ENCODE data around the gene CUL4A. TPM values are rescaled to one million over a fixed set of nuclear protein-coding genes. Genes with fewer than 3 reads are reported as not detected.

The CUL4A gene
- polyA plus RNA-seq, 1 of the 3 experiments (the other 2 are of a cell fraction), result 51.2 TPM

GRCh38 chr13:113210833-113211232 is 1.4 kb downstream of the CUL4A start:
- CTCF ChIA-PET, result interaction anchor here (1.4 kb wide), 1 partner anchor 9 kb away, joined by 4 read pairs; no protein-coding TSS in a partner anchor
- H3K79me2 ChIP-seq (ENCODE audit: insufficient read depth), result peaks cover 87% of the 10 kb centered on the region
- H3K36me3 ChIP-seq (replicated peaks in 1 of 2; ENCODE audit: control insufficient read depth in 1 of 2, insufficient read depth in 2 of 2, low read length in 1 of 2), result peaks cover 20 to 25% of the 10 kb centered on the region in 2 experiments
- H3K9me3 ChIP-seq, result no peaks in the 10 kb centered on the region
- no peaks in the 10 kb centered on the region for H3K9me2 ChIP-seq
- no peaks in the 10 kb centered on the region for H3K27me3 ChIP-seq (ENCODE audit: insufficient read depth)
- POLR2A ChIA-PET, result no interaction called here
- H2AFZ ChIP-seq (ENCODE audit: low read depth), result no peak overlapping the region
- H3F3A ChIP-seq (replicated peaks; ENCODE audit: insufficient read depth), result peaks cover 5% of the 10 kb centered on the region
- peak overlapping the region; percentile 78; the same call in 1 of the 2 replicates for H3K9ac ChIP-seq
- H3K4me3 ChIP-seq (ENCODE audit: low read depth in 2 of 2, low read length in 1 of 2), result peak overlapping the region; percentile 89 to 97; a peak in 3 of 4 replicates
- H3K4me2 ChIP-seq, result peak overlapping the region; percentile 82
- TF ChIP-seq FOXM1 (IDR thresholded peaks at IDR 0.05; ENCODE audit: low read depth), result no peak
- no peak for TF ChIP-seq FOXJ3 (CRISPR knock-in tag; IDR thresholded peaks at IDR 0.05)
- no peak for TF ChIP-seq NRF1 (IDR thresholded peaks at IDR 0.05; ENCODE audit: low read depth, low read length)
- TF ChIP-seq RAD21 (IDR thresholded peaks at IDR 0.05; ENCODE audit: low read length), result no peak
- peaks cover 12 to 27% of the 10 kb centered on the region in 2 experiments for H3K4me1 ChIP-seq (ENCODE audit: control insufficient read depth in 1 of 2, insufficient read depth in 2 of 2, low read depth in 1 of 2, low read length in 1 of 2)
- 87% methylated on average over 6 of the region's 6 CpGs for WGBS (ENCODE audit: low lambda C conversion rate)
- H4K20me1 ChIP-seq (ENCODE audit: insufficient read depth), result peaks cover 57% of the 10 kb centered on the region
- peak overlapping the region in 1 of 2 experiments; percentile 71; a peak in 1 of 4 replicates for H3K27ac ChIP-seq (ENCODE audit: low read depth in 2 of 2, low read length in 1 of 2)
- DNase-seq, result no peak

DNA sequence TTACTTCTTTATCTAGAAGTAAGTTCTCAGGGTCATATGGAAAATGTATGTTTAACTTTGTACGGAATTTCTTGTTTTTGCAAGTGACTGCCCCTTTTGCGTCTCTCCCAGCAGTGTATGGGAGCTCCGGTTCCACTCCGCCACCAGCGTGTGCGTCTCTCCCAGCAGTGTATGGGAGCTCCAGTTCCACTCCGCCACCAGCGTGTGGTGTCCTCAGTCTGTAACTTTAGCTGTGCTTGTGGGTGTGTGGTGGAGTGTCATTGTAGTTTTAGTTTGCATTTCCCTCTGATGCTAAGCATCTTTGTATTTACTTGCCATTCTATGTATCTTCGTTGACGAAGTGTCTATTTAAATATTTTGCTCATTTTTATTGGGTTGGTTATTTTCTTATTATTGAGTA is 2.4 kb downstream of the CUL4A start:
- 97% methylated on average over 10 of the region's 10 CpGs for WGBS (ENCODE audit: low lambda C conversion rate)
- no peaks in the 10 kb centered on the region for H3K9me3 ChIP-seq
- peaks cover 66% of the 10 kb centered on the region for H4K20me1 ChIP-seq (ENCODE audit: insufficient read depth)
- TF ChIP-seq REST (IDR thresholded peaks at IDR 0.05; ENCODE audit: low read depth, low read length) (no peak), NRF1 (IDR thresholded peaks at IDR 0.05; ENCODE audit: low read depth, low read length) (no peak), TEAD4 (IDR thresholded peaks at IDR 0.05; ENCODE audit: borderline replicate concordance, insufficient read depth) (no peak), CTCF (IDR thresholded peaks at IDR 0.05) (peak; percentile 26; the same call in 1 of the 2 replicates), SMC3 (IDR thresholded peaks at IDR 0.05; ENCODE audit: low read depth, low read length) (no peak), MXI1 (IDR thresholded peaks at IDR 0.05; ENCODE audit: low read depth, low read length) (no peak), ELF1 (IDR thresholded peaks at IDR 0.05) (no peak), YY1 (IDR thresholded peaks at IDR 0.05; ENCODE audit: low read depth) (no peak), JUND (IDR thresholded peaks at IDR 0.05) (no peak), TCF12 (IDR thresholded peaks at IDR 0.05) (no peak), POLR2AphosphoS5 (IDR thresholded peaks at IDR 0.05; ENCODE audit: low read depth, low read length) (no peak), IRF3 (IDR thresholded peaks at IDR 0.05; ENCODE audit: low read depth, low read length) (no peak), FOSL2 (IDR thresholded peaks at IDR 0.05; ENCODE audit: borderline replicate concordance, low read depth) (no peak)
- TF ChIP-seq, protein P1, sequence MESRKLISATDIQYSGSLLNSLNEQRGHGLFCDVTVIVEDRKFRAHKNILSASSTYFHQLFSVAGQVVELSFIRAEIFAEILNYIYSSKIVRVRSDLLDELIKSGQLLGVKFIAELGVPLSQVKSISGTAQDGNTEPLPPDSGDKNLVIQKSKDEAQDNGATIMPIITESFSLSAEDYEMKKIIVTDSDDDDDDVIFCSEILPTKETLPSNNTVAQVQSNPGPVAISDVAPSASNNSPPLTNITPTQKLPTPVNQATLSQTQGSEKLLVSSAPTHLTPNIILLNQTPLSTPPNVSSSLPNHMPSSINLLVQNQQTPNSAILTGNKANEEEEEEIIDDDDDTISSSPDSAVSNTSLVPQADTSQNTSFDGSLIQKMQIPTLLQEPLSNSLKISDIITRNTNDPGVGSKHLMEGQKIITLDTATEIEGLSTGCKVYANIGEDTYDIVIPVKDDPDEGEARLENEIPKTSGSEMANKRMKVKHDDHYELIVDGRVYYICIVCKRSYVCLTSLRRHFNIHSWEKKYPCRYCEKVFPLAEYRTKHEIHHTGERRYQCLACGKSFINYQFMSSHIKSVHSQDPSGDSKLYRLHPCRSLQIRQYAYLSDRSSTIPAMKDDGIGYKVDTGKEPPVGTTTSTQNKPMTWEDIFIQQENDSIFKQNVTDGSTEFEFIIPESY (IDR thresholded peaks at IDR 0.05; ENCODE audit: borderline replicate concordance, low read depth), result 0 out of 2 replicates have a peak, but pooled peaks have one; percentile 15
- ChIA-PET POLR2A (no interaction called here), CTCF (interaction anchor here (0.5 kb wide), 1 partner anchor 181 kb away, joined by 3 read pairs; no protein-coding TSS in a partner anchor)
- H3K4me3 ChIP-seq (ENCODE audit: low read depth in 2 of 2, low read length in 1 of 2), result no peak overlapping the region
- no peak overlapping the region for H3K27ac ChIP-seq (ENCODE audit: low read depth in 2 of 2, low read length in 1 of 2)
- H3K79me2 ChIP-seq (ENCODE audit: insufficient read depth), result peaks cover 87% of the 10 kb centered on the region
- DNase-seq, result no peak
- H3K36me3 ChIP-seq (replicated peaks in 1 of 2; ENCODE audit: control insufficient read depth in 1 of 2, insufficient read depth in 2 of 2, low read length in 1 of 2), result peaks cover 16 to 19% of the 10 kb centered on the region in 2 experiments
- no peak overlapping the region for H3K9ac ChIP-seq
- peaks cover 20 to 25% of the 10 kb centered on the region in 2 experiments for H3K4me1 ChIP-seq (ENCODE audit: control insufficient read depth in 1 of 2, insufficient read depth in 2 of 2, low read depth in 1 of 2, low read length in 1 of 2)
- no peak overlapping the region for H2AFZ ChIP-seq (ENCODE audit: low read depth)
- H3K27me3 ChIP-seq (ENCODE audit: insufficient read depth), result no peaks in the 10 kb centered on the region
- H3K9me2 ChIP-seq, result no peaks in the 10 kb centered on the region
- peaks cover 10% of the 10 kb centered on the region for H3F3A ChIP-seq (replicated peaks; ENCODE audit: insufficient read depth)
- no peak overlapping the region for H3K4me2 ChIP-seq
